Upper lobe of right lung (tissue), 1 donor: ENCODE measurements around the gene LUC7L2. TPM values are rescaled to one million over a fixed set of nuclear protein-coding genes. Genes with fewer than 3 reads are reported as not detected.

Experiments
- ATAC-seq: fragments of 200-7000 bp; cut with Tn5 transposase; one replicate; pipeline ENCODE4 v1.9.1; 2020; ENCODE audit warnings: mild to moderate bottlenecking, moderate library complexity
- DNase-seq: peaks from one replicate; pipeline ENCODE4 v3.0.0-alpha.2; 2020
- H3K27ac ChIP-seq: fragments of 200-600 bp; one replicate; pipeline ENCODE4 v1.8.0; 2022
- H3K27me3 ChIP-seq: fragments of 200-600 bp; one replicate; pipeline ENCODE4 v1.8.0; 2022; ENCODE audit warnings: mild to moderate bottlenecking
- H3K36me3 ChIP-seq: fragments of 200-600 bp; one replicate; pipeline ENCODE4 v1.8.0; 2022
- H3K4me1 ChIP-seq: fragments of 200-600 bp; one replicate; pipeline ENCODE4 v1.8.0; 2022
- H3K4me3 ChIP-seq: fragments of 200-600 bp; one replicate; pipeline ENCODE4 v1.8.0; 2022; ENCODE audit warnings: mild to moderate bottlenecking
- H3K9me3 ChIP-seq: fragments of 200-600 bp; one replicate; pipeline ENCODE4 v1.8.0; 2022
- CTCF ChIP-seq: fragments of 200-600 bp; IDR thresholded peaks from one replicate; pipeline ENCODE4 v1.8.0; 2022; ENCODE audit warnings: antibody characterized with exemption
- intact Hi-C: fragments of 100-400 bp; cut with DNase I; formaldehyde crosslinking; loops from one replicate; pipeline ENCODE4 v1.11.0; 2022
- total RNA-seq: library from RNA; stranded (reverse); fragmentation: NEBNext Ultra II Directional; extraction: Animal tissue kit (Norgen Biotek cat#: 25700); gene quantifications from one replicate; pipeline ENCODE4 v1.2.1, GENCODE V29; 2021
- donor health status: DM: no; HTN: yes; CAD: no; lungs with severe emphysema.

Gene LUC7L2
- total RNA-seq, 1 donor from 2014 or later = 79.5 TPM

- H3K27ac ChIP-seq = no peak overlapping the region
- peaks cover 39% of the 10 kb centered on the region for H3K36me3 ChIP-seq
- no peak overlapping the region for H3K4me3 ChIP-seq
- H3K4me1 ChIP-seq = no peaks in the 10 kb centered on the region
- intact Hi-C loops = no loop called here
- ATAC-seq = no peak
- TF ChIP-seq CTCF = no peak
- H3K9me3 ChIP-seq = no peaks in the 10 kb centered on the region
- DNase-seq = no peak
- H3K27me3 ChIP-seq = no peaks in the 10 kb centered on the region
Observed at GRCh38 chr7:139393621-139394211, 34.0 kb downstream of the LUC7L2 start.

GRCh38 chr7:139394540-139394939 is 34.8 kb downstream of the LUC7L2 start:
- intact Hi-C loops = no loop called here
- H3K27me3 ChIP-seq = no peaks in the 10 kb centered on the region
- no peak overlapping the region for H3K27ac ChIP-seq
- peaks cover 46% of the 10 kb centered on the region for H3K36me3 ChIP-seq
- no peaks in the 10 kb centered on the region for H3K4me1 ChIP-seq
- TF ChIP-seq CTCF = no peak
- no peak for DNase-seq
- no peak overlapping the region for H3K4me3 ChIP-seq
- ATAC-seq = no peak
- H3K9me3 ChIP-seq = no peaks in the 10 kb centered on the region

DNA sequence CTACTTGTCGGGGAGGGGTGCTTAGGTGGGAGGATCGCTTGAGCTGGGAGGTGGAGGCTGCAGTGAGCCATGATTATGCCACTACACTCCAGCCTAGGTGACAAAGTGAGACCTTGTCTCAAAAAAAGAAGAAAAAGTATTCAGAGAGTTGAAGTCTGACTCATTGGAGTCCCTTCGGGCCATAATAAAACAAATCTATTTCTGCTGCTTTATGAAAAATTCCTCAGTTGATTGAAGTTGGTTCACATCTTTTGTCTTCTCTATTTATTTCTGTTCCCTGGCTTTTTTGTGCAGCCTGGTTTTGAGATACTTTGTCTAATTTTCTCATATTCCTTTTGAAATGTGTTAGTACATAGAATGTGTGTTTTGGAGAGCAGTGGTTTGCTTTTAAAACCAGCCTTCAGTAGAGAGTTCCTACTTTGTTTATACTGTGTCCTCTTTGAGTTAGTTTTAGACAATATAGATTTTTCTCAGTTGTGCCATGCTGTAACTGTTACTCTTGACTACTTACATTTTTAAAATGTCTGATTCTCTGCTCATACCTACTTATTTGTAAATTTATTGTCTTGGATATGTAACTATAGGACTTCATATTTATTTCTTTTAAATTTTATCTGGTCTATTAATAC is 36.7 kb downstream of the LUC7L2 start:
- H3K9me3 ChIP-seq = no peaks in the 10 kb centered on the region
- intact Hi-C loops = no loop called here
- DNase-seq (no peak), ATAC-seq (no peak)
- TF ChIP-seq CTCF = no peak
- no peak overlapping the region for H3K4me3 ChIP-seq
- no peaks in the 10 kb centered on the region for H3K4me1 ChIP-seq
- H3K27ac ChIP-seq = no peak overlapping the region
- peaks cover 49% of the 10 kb centered on the region for H3K36me3 ChIP-seq
- H3K27me3 ChIP-seq = no peaks in the 10 kb centered on the region

GRCh38 chr7:139397192-139397591 is 37.5 kb downstream of the LUC7L2 start:
- H3K9me3 ChIP-seq = no peaks in the 10 kb centered on the region
- ATAC-seq (no peak), DNase-seq (no peak)
- TF ChIP-seq CTCF = no peak
- peaks cover 52% of the 10 kb centered on the region for H3K36me3 ChIP-seq
- no peak overlapping the region for H3K4me3 ChIP-seq
- intact Hi-C loops = no loop called here
- no peaks in the 10 kb centered on the region for H3K4me1 ChIP-seq
- H3K27me3 ChIP-seq = no peaks in the 10 kb centered on the region
- H3K27ac ChIP-seq = no peak overlapping the region

GRCh38 chr7:139403601-139404000 is 43.9 kb downstream of the LUC7L2 start:
- no peak overlapping the region for H3K27ac ChIP-seq
- no peaks in the 10 kb centered on the region for H3K27me3 ChIP-seq
- H3K9me3 ChIP-seq = no peaks in the 10 kb centered on the region
- ATAC-seq = no peak
- intact Hi-C loops = no loop called here
- TF ChIP-seq CTCF = no peak
- no peak overlapping the region for H3K4me3 ChIP-seq
- H3K36me3 ChIP-seq = peaks cover 96% of the 10 kb centered on the region
- no peak for DNase-seq
- no peaks in the 10 kb centered on the region for H3K4me1 ChIP-seq
